Measurements from ENCODE around the gene CLRN3.

The CLRN3 gene

DNA sequence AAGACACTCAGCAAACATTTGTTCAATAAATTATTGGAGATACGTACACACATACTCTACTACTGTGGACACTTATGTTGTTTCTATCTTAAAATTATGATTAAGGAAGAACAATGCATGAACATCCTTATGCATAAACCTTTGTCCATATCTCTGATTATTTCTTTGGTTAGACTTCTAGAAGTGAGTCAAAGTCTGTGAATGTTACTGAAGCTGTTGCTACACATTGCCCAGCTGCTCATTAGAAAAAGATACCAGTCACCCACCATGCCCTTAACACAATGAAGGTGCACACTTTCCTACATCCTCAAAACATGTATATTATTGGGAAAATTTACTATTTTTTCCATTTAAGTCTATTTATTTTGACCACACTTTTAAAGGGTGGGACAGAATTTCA is 1.4 kb upstream of the CLRN3 start:
- no peak for DNase-seq

DNA sequence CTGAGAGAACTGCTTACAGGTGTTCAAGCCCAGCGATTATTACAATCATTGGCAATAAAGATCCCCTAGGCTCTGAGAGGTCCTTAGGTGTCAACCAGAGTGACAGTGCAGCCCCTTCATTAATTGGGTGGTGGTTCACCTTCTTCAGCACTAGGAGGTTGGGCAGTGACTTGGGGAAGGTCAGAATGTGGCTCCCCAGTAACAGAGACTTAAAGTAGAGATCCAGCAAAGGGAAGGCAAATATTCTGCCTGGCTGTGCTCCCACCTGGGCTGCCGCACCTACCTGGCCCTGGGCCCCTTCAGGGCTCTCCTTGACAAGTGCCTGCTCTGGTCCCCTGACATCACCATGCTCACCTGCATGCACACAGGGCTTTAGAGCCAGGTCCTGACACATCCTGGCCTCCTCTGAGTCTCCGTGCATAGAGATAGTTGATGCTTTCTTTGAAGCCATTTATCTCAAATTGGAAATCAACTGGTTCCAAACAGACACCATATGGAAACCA is 1.9 kb downstream of the CLRN3 start:
- no peak for DNase-seq

DNA sequence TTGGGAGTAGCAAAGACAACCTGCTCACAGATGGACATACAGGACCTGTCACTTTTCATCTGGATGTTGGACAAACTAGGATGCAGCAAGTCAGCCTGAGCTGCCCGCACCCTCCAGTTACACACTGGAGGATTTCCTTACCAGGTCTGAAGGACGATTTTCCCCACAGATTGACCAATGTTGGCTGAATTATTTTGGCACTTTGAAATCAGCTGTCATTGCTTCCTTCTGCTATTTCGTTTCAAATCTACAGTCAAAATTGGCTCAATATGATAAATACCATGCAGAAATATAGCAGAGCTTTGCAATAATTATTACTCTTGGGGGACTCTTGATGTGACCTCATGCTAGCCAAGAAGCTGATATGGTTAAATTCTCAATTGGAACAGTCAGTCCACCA is 2.5 kb downstream of the CLRN3 start:
- no peak for DNase-seq

DNA sequence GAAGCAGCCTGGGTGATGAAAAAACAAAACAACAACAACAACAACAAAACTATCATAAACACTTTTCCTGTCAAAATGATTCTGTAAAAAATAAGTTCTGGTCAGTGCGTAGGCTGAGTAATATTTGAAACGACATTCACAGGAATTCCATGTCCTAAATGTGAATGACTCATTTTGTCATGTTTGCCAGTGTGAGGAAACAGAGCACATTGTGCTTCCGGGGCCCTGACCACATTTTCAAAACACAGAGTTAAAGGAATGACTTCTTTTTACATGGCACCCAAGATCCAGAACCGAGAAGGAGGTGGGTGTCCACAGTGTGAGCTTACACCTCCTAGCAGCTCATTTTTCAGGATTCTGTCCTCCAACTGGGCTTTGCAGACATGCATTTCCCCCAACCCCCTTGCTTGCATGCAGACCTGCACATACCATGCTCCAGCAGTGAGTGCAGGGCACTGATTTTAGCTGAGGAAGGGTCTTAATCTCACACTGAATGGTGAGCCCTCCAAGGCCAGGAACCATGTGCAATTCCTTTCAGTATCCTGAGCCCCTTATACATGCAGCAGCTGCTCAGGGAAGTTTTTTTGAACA is 3.0 kb downstream of the CLRN3 start:
- no peak for DNase-seq

DNA sequence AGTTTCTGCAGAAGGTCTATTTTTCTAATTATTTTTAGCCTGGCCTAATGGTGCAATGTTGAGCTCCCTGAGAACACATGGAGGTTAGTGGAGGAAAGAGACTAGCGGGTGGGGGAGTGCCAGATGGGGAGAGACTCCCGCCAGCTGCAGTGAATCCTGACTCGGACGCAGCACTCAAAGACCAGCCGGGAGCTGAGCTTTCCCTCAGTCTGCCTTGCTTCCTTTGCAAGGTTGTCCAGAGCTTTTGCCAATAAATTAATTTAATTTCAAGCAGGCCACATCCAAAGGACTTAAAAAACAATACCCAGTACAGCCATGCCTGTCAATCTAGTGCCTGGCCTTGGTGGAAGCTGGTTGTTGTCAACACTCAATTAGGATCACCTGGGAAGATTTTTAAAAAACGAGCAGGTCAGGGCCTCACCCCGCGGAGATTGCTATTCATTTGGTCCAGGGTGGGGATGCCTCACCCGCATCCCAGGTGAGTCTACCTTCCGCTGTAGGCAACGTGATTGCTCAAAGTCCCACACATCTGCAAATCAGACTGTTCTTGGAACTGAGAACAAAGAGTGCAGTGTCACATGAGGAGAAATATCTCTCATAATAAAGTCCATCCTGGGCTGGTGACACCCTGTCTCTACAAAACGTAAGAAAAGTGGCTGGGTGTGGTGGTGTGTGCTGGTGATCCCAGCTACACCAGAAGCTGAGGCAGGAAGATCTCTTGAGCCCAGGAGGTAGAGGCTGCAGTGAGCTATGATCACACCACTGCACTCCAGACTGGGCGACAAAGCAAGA is 4.0 kb downstream of the CLRN3 start:
- DNase-seq: no peak

DNA sequence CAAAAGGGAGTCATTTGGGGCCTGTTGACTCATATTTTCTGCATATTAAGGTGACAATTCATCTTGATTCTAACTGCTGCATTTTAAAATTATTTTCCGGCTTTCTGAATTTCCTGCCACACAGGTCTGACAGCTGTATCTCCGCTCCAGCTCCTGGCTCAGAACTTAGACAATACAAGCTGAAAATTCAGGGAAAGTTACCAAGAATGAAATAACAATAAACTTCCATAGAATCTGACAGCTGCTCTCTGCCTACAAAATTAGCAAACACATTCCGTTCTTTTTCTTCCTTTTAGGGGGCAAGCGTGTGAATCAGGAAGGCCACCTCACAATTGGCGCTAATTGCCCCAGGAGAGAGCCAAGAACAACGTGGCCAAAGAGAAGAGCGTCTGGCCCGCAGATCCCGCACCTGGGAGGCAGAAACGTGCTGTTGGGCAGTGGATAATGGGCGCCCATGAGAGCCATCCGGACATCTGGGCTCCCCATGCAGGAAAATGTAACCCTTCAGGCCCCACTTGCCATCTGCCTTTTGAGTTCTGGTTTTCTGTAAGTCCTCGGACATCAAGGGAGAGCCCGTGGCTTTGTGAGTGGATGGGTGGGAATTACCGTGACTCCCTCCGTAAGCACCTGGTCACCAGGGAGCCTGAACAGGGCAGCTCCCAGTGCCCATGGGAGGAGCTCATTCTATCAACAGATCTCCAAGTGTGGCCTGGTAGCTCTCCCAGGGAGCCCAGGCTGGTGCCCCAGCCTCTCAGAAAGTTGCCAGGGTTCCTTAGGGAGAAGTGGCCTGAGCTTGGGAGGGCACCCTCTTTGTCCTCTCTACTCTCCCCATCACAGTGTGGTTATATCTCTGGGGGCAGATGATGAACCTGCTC is 5.0 kb downstream of the CLRN3 start:
- no peak for DNase-seq

DNA sequence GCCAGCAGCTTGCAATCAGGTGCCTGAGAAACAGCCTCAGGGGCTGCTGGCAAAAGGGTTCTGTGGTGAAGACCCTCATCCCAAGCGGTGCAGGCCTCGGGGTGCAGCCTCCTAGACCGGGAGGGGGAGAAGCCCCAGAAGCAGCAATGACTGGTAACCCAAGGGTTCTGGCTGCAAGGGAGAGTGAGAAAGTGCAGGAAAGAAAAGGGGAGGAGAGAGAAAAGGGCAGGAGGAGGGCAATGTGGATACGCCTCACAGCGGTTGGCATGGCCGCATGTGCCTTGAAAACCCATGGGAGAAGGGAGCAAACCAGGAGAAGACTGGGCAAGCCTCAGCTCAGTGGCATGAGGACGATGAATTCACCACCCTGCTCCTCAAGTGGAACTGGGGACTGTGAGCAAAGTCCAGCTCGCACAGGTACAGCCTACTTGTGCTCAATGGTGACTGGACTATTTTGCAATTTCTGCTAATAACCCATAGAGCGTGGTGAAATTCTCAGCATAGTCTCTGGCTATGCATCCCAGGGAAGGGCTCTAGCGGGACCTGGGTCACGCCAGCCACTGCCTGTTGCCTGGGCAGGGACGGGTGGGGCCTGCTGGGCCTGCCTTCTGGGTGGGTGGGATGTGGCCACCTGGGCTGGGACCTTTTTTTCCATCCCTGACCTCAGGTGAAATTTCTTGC is 6.2 kb downstream of the CLRN3 start:
- DNase-seq: no peak

DNA sequence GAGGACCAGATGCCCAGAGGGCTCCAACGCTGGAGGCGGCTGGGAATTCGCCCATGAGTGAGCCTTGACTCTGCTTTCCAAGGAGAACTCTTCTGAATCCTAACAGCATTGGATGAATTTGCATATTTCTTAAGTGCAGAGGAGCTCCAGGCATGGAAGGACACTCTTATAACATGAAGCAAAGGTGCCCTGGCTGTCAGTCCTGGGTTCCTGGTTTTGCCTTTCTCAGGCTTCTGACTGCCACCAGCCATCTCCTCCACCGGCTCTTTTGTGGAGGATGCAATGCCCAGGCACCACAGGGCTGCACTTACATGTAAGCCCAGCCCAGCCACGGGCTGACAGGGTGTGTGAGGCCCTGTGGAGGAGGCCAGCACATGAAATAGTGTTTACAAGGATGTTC is 8.2 kb downstream of the CLRN3 start:
- DNase-seq: no peak

DNA sequence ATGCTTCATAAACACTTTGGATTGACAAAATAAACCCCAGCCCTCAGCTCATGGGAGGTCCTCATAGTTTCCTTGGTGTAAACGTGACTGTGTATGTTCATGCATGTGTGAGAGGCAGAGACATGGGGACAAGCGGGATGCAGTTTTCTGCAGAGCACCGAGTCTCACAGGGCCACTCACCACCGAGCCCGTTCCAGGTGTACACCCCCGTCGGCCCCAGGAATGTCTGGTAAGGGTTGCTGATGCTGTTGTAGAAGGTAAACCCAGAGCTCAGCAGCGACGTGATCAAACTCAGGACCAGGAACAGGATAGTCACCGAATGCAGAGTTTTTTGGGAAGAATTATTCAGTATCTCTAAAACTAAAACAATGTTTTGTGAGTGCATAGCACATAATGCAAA is 9.2 kb downstream of the CLRN3 start:
- DNase-seq: no peak

DNA sequence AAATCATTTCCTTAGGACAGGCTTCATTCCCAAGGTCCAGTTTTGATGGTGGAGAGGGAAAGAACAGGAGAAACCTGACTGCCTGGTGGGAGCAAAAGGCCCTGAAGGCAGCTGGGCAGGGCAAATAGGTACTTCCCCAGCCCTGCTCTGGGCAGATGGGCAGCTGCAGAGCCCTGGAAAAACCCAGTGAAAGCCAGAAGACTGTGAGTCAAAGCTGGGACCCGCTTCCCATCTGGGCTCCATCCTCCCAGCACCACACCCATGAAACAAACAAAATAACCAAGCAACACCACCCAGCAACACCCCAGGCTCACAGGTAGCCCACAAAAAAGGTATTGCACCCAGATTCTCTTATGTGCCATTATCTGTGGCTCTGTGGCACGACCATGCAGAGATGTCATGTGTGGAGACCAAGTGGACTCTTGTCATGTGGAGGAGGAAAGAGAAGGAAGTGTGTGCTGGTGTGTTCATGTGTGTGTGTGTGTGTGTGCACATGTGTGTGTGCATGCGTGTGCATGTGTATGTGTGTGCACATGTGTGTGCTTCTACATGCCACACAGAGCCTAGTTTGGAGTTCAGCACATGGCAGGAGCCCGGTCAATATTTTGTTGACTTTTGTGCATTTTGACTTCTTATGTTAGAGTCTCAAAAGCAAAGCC is 9.8 kb downstream of the CLRN3 start:
- DNase-seq: no peak

DNA sequence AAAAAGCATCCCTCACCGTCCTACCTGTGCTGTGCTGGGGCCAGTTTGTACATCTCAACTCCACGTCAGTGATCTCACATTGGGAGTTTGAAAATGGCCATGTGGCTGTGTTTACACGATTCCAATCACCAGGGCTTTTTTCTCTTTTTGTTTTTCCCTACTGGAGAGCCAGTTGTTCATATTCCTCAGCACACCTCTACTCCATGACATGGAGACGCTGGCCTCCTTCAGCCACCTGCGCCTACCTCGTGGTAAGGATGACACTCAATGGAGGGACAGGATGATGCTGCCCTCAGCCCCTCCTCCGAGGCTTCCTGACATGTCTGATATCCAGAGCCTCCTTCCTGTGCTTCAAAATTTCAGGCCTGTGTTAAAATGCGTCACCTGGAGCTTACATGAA is 10.3 kb downstream of the CLRN3 start:
- no peak for DNase-seq

DNA sequence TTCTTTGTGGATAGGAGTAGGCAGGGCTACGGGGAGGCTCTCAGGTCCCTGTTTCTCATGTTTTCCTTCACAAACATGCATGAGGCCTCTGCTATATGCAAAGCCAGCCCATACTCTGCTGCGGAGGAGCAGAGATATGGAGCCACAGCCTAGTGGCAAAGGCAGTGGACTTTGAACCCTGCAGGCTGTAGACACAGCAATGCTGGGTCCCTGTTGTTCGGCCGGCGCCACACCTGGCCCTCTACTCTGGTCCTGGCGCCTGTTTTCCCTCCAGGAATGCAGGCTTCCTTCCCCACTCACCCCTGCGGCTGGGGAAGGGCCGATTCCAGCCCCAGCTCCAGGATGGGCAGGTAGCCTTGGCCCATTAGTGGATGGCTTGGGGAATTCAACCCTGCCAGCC is 11.5 kb downstream of the CLRN3 start:
- no peak for DNase-seq

DNA sequence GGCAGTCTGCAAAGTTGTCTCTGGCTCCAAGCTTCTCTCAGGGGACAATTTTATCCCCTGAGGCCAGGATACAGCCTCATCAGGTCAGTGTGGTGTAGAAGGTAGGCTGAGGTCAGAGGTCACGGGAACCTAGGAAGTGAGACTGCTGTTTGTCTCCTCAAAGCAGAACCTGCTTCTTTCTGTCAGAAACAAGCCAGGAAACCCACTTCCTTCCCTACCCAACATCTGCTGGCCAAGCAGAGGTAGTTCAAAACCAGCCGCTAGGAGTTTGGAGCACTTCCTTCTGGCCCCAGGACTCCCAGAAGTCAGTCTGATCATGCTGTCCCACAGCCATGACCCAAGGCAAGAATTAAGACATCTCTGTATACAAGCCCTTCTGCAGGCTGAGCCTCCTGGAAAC is 12.2 kb downstream of the CLRN3 start:
- peak; percentile 17 for DNase-seq

DNA sequence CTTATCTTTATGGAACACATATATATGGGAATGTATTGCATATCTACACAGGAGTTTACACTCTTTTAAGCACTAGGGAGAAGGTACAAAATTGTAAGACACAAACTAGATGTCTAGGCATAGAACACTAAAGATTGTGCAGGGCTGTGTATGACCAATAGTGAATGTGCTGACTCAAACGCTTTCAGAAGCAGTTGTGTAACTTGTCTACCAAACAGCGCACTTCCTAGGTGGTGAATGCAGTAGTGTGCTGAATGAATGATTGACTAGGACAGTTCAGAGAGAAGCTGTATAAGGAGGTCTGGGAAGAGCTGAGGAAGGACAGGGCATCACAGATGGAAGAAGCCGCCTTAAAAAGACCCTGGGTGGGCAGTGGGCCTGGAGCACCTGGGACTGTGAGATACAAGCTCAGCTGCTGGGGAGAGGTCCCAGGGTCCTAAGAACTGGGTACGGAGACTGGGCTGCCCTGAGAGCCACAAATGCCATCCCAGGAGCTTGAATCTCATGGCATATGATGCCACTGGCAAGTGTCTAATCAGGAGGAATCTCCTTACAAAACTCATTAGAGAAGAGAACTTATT is 14.2 kb downstream of the CLRN3 start:
- no peak for DNase-seq

DNA sequence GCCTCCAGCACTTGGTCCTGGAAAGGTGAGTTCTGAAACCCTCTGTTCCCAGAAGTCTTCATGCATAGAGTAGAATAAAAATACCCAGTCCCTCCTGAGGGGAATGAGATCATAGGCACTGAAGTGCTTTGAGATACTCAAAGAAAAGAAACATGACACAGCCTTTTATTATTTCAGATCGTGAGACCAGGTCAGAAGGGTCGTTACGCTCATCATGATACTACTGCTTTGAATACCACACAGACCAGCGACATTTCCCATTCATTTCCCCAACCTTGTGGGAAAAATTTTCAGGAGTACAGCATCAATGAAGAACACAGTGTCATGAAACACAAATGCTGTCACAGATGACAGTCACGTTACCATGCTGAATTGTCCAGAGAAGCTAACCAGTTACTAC is 15.0 kb downstream of the CLRN3 start:
- DNase-seq: no peak

DNA sequence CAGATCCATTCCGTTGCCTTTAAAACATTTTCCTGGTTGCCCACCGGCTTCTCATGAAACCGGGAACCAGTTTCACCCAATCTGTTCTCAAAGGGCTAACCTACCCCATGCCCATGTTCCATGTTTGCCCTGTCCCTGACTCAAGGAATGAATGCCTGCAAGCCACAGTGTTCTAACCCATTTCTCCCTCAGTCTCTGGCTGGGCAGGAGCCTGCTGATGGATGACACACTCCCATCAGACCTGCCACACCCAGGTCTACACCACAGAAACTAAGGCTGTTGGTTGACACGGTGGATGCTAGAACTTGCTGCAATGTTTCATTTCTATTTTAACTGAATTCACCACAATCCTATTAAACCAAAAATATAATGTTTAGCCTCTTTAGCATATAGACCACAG is 15.6 kb downstream of the CLRN3 start:
- DNase-seq: no peak

DNA sequence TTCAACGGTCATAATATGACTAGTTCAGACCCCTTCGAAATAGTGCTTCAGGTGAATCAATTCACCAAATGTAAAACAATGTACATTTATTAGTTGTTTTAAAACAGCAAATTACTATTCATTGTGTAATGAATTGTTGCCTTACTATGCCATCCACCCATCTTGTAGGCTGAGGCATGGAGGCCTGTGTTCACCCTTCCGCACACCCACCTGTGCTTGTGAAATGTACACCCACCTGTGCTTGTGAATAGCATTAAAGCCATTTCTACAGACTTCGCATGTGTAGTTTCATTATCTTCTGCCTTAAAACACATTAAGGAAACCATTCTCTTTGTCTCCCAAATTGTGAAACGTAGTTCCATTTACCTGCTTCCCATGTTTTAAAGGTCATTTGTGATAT is 16.8 kb downstream of the CLRN3 start:
- no peak for DNase-seq

DNA sequence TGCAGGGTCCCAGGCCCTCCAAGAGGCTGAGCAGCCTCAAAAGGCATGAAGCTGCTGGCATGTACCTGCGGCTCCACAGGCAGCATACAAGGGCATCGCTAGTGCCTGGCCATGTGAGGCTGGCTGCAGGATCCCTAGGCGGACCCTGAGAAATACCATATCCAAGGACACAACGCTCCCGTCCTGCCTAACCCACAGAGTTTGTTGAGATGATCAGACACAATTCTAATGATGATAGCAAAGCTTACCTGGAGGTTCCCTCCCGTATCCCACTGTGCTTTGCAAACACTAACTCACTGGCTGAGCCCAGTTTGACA is 17.3 kb downstream of the CLRN3 start:
- no peak for DNase-seq

DNA sequence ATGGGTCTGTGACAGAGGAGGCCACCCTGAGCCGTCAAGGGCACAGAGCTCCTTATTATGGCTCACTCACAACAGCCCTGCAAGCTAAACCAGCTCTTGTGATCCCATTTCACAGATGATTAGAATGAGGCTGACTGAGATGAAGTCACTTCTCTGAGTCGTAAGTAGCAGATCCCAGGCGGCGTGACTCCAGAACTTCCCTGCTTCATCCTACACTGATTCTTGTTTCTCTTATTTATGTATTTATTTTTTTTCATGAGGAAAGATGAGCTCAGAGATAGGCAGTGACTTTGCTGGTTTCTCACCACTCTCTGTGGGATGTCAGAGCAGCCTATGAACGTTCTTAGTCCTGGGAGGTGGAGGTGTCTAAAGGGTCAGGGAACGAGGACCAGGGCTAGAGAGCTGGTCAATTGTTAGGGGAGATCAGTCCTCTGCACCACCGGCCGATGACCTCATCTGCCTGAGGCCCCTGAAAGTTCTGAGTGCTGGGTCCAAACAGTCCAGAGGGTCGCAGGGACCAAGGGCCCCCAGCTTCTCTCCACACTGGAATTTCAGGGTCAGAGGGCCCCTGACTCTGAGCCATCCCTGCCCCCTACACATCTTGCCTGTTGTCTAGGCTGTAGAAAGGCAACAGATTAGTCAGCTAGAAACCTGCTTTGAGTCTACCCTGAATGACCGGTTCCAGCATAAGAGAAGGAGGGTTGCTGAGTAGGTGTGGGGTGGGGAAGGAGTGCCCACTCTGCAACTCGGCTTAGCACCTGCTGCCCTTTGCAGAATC is 17.9 kb downstream of the CLRN3 start:
- no peak for DNase-seq

DNA sequence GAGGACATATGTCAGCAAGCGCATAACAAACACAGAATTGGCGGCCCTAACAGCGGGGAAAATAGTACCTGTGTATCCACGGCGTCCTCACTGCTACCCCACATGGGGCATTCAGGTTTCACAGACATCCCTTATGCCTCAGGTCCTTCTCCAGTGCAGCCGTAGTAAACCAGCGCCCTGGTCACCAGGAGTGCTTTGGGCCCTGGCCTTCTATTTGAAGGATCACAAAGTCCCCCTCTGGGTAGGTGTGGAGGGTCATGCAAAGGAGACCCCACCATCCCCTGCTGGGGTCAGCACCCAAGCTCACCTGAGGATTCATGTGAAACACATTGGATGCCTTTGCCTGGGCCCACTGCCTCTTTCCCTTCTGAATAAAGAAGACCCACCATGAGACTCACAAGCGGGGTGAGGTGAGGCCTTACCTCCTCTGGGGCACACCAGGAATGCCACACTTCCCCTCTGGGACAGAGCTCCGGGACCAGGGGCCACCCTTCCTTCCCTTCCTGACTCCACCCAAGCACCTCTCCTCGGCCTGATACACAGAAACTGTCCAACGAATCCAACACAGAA is 18.8 kb downstream of the CLRN3 start:
- DNase-seq: no peak
